Fibroblast of lung (primary cell): Measurements from ENCODE around the gene KHDRBS1. TPM values are rescaled to one million over a fixed set of nuclear protein-coding genes. Genes with fewer than 3 reads are reported as not detected.
"Not testable (repeated sequence)": the region's sequence is repeated elsewhere in the genome, so short reads cannot be mapped to it uniquely, and the experiment has no call there.

Source experiments
- DNase-seq, 2 donors: peaks; one replicate each; pipeline versions ENCODE4 v3.0.0 to v3.0.0-alpha.2; 2010; ENCODE audit warnings: low read depth in 2 of 2
- H2AFZ ChIP-seq: 2 replicates; pipeline ENCODE4 v1.5.1; 2012; ENCODE audit warnings: low read length, control low read depth, inconsistent platforms
- H3K27ac ChIP-seq: 2 replicates; pipeline ENCODE4 v1.5.1; 2011; ENCODE audit warnings: low read length, control low read depth; ENCODE audit not compliant: insufficient read depth
- H3K27me3 ChIP-seq: 2 replicates; pipeline ENCODE4 v1.5.1; 2011; ENCODE audit warnings: mild to moderate bottlenecking, low read length; ENCODE audit not compliant: control insufficient read depth, insufficient read depth
- H3K36me3 ChIP-seq: 2 replicates; pipeline ENCODE4 v1.5.1; 2011; ENCODE audit warnings: low read length; ENCODE audit not compliant: control insufficient read depth, insufficient read depth
- H3K4me1 ChIP-seq: 2 replicates; pipeline ENCODE4 v1.5.1; 2011; ENCODE audit warnings: low read length; ENCODE audit not compliant: control insufficient read depth, insufficient read depth; ENCODE audit errors: extremely low read depth
- H3K4me2 ChIP-seq: 2 replicates; pipeline ENCODE4 v1.5.1; 2011; ENCODE audit warnings: low read length, control low read depth; ENCODE audit not compliant: insufficient read depth; ENCODE audit errors: extremely low read depth
- H3K4me3 ChIP-seq, 4 experiments: fragments of 200-600 bp in 1 of 4; sonication (generic) in 1 of 4; replicated peaks in 1 of 4; 2 replicates each; pipeline ENCODE4 v1.5.1; 2011 to 2016; ENCODE audit warnings: low read length in 4 of 4, low read depth in 3 of 4, mild to moderate bottlenecking in 3 of 4, control low read depth in 2 of 4, inconsistent platforms in 1 of 4, mixed read lengths in 1 of 4; ENCODE audit not compliant: insufficient read depth in 1 of 4; ENCODE audit errors: control extremely low read depth in 1 of 4
- H3K79me2 ChIP-seq: 2 replicates; pipeline ENCODE4 v1.5.1; 2012; ENCODE audit warnings: mild to moderate bottlenecking, low read length, inconsistent platforms; ENCODE audit not compliant: control insufficient read depth, insufficient read depth
- H3K9ac ChIP-seq: 2 replicates; pipeline ENCODE4 v1.5.1; 2011; ENCODE audit warnings: mild to moderate bottlenecking, low read length, control low read depth; ENCODE audit not compliant: insufficient read depth
- H3K9me3 ChIP-seq: 2 replicates; pipeline ENCODE4 v1.5.1; 2012; ENCODE audit warnings: low read depth, low read length; ENCODE audit not compliant: control insufficient read depth, insufficient read depth
- H4K20me1 ChIP-seq: 2 replicates; pipeline ENCODE4 v1.5.1; 2011; ENCODE audit warnings: low read length; ENCODE audit not compliant: control insufficient read depth, insufficient read depth; ENCODE audit errors: extremely low read depth
- CTCF ChIP-seq, 2 donors: IDR thresholded peaks in 1 of 2; conservative IDR thresholded peaks in 1 of 2; 1 replicate in 1 of 2; 2 replicates in 1 of 2; pipeline ENCODE4 v1.5.1; 2011 to 2012; ENCODE audit warnings: low read length in 2 of 2, control low read depth in 1 of 2, inconsistent platforms in 1 of 2, low read depth in 1 of 2, mild to moderate bottlenecking in 1 of 2
- EZH2 ChIP-seq: IDR thresholded peaks from 2 replicates; pipeline ENCODE4 v1.5.1; 2012; ENCODE audit warnings: low read length, control low read depth, mild to moderate bottlenecking; ENCODE audit errors: missing control alignments
- polyA plus RNA-seq, 2 donors: library from polyadenylated mRNA; depleted of rRNA in 1 of 2; stranded (reverse) in 1 of 2; unstranded in 1 of 2; fragments of >200 nt; gene quantifications; 2 replicates each; pipeline ENCODE4 v1.2.1, GENCODE V29; 2011 to 2012; ENCODE audit warnings: missing spikeins in 1 of 2
- total RNA-seq: library from RNA; depleted of rRNA; stranded (reverse); fragments of >200 nt; gene quantifications from 2 replicates; pipeline ENCODE4 v1.2.1, GENCODE V29; 2014

The KHDRBS1 gene
- total and polyA plus RNA-seq, 2 donors (not counting 1 experiment from before 2014, with no cell fraction given): 56.0 to 73.0 TPM

DNA sequence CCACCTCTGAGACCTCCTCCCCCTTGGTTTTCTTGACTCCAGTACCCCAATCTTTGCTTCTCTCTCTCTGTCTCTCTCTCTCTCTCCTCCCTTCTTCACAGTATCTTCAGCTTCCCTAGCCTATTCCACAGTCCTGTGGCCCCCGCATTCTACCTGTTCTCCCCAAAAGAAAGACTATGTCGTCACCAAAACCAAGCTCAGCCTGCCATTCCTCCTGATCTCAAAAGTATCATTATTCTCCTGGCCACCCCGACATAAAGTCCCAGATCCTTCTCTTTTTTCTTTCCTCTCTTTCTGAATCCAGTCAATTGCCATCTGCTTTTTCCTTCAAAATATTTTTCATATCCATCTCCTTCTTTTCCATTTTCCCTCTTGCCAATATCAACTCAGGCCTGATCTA, 23.7 kb upstream of the KHDRBS1 start:
- Histone ChIP-seq H3K36me3 (no peaks in the 10 kb centered on the region), H2AFZ (no peak overlapping the region), H3K4me3 (no peak overlapping the region), H3K9me3 (no peaks in the 10 kb centered on the region), H4K20me1 (no peaks in the 10 kb centered on the region), H3K27me3 (no peaks in the 10 kb centered on the region), H3K27ac (no peak overlapping the region), H3K4me1 (no peaks in the 10 kb centered on the region), H3K9ac (no peak overlapping the region), H3K79me2 (no peaks in the 10 kb centered on the region), H3K4me2 (no peak overlapping the region)
- no peak for DNase-seq
- TF ChIP-seq EZH2: no peak
- no peak for TF ChIP-seq CTCF (conservative IDR thresholded peaks at IDR 0.05 in 1 of 2, IDR thresholded peaks at IDR 0.05 in 1 of 2; ENCODE audit: low read depth in 1 of 2, low read length in 2 of 2)

GRCh38 chr1:31991182-31991581, 22.5 kb upstream of the KHDRBS1 start:
- Histone ChIP-seq H3K4me2 (no peak overlapping the region), H4K20me1 (no peaks in the 10 kb centered on the region), H2AFZ (no peak overlapping the region), H3K36me3 (no peaks in the 10 kb centered on the region), H3K9me3 (no peaks in the 10 kb centered on the region), H3K9ac (no peak overlapping the region), H3K4me1 (no peaks in the 10 kb centered on the region), H3K27me3 (no peaks in the 10 kb centered on the region), H3K27ac (no peak overlapping the region), H3K4me3 (no peak overlapping the region), H3K79me2 (no peaks in the 10 kb centered on the region)
- TF ChIP-seq CTCF (conservative IDR thresholded peaks at IDR 0.05 in 1 of 2, IDR thresholded peaks at IDR 0.05 in 1 of 2; ENCODE audit: low read depth in 1 of 2, low read length in 2 of 2): no peak
- no peak for TF ChIP-seq EZH2
- no peak for DNase-seq

- no peak for DNase-seq
- Histone ChIP-seq H3K9me3 (no peaks in the 10 kb centered on the region), H3K4me3 (no peak overlapping the region), H4K20me1 (no peaks in the 10 kb centered on the region), H3K36me3 (no peaks in the 10 kb centered on the region), H3K27ac (no peak overlapping the region), H3K4me1 (no peaks in the 10 kb centered on the region), H2AFZ (no peak overlapping the region), H3K79me2 (no peaks in the 10 kb centered on the region), H3K4me2 (no peak overlapping the region), H3K9ac (no peak overlapping the region), H3K27me3 (no peaks in the 10 kb centered on the region)
- TF ChIP-seq EZH2 (no peak), CTCF (conservative IDR thresholded peaks at IDR 0.05 in 1 of 2, IDR thresholded peaks at IDR 0.05 in 1 of 2; ENCODE audit: low read depth in 1 of 2, low read length in 2 of 2) (no peak)
These were observed 18.4 kb upstream of the KHDRBS1 start for GRCh38 chr1:31995263-31995662.

DNA sequence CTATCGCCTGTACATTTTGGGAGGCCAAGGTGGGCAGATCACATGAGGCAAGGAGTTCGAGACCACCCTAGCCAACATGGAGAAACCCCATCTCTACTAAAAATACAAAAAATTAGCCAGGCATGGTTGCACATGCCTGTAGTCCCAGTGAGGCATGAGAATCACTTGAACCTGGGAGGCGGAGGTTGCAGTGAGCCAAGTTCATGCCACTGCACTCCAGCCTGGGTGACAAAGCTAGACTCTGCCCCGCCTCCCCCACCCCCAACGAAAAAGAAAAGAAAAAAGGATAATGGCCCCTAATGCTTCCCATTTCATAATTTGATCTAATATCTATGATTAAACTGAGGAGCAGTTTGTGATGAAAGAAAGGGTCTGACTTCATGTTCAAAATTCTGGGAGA, 17.5 kb upstream of the KHDRBS1 start:
- H3K79me2 ChIP-seq, H3K36me3 ChIP-seq, H3K4me1 ChIP-seq, H3K9ac ChIP-seq, H3K27me3 ChIP-seq, H3K4me3 ChIP-seq, H2AFZ ChIP-seq, H3K27ac ChIP-seq, H3K9me3 ChIP-seq, H3K4me2 ChIP-seq, DNase-seq, H4K20me1 ChIP-seq: not testable (repeated sequence)
